Stomach (tissue), 9 donors: ENCODE data around the gene POTEF. TPM values are rescaled to one million over a fixed set of nuclear protein-coding genes. Genes with fewer than 3 reads are reported as not detected.
"Not testable (repeated sequence)": the region's sequence is repeated elsewhere in the genome, so short reads cannot be mapped to it uniquely, and the experiment has no call there.

ENCODE experiments used
- DNase-seq, 2 donors: peaks; one replicate each; pipeline versions ENCODE4 v3.0.0 to v3.0.0-alpha.2; 2013 to 2019
- H3K27ac ChIP-seq, 5 donors: fragments of 200-600 bp in 4 of 5; sonication (generic) in 4 of 5; one replicate each; pipeline ENCODE4 v1.5.1; 2013 to 2019; ENCODE audit warnings: mild to moderate bottlenecking in 1 of 5, moderate library complexity in 1 of 5
- H3K27me3 ChIP-seq, 3 donors: fragments of 200-600 bp; sonication (generic); one replicate each; pipeline ENCODE4 v1.5.1; 2017 to 2019; ENCODE audit warnings: mixed run types in 1 of 3
- H3K36me3 ChIP-seq, 4 donors: fragments of 200-600 bp; sonication (generic); 1 replicate in 3 of 4; 2 replicates in 1 of 4; pipeline ENCODE4 v1.5.1; 2016 to 2019
- H3K4me1 ChIP-seq, 4 donors: fragments of 200-600 bp; sonication (generic); one replicate each; pipeline ENCODE4 v1.5.1; 2016 to 2019
- H3K4me3 ChIP-seq, 4 donors: fragments of 200-600 bp; sonication (generic) in 3 of 4; one replicate each; pipeline ENCODE4 v1.5.1; 2016 to 2019; ENCODE audit warnings: mild to moderate bottlenecking in 1 of 4
- H3K9me3 ChIP-seq, 4 donors: fragments of 200-600 bp; sonication (generic); one replicate each; pipeline ENCODE4 v1.5.1; 2016 to 2019
- WGBS, 5 donors: extraction: QIAGEN DNeasy Blood & Tissue Kit in 3 of 5; methylation state at CpG; one replicate each; pipeline versions ENCODE4 v1.1.5 to v1.1.7; 2013 to 2018; 5-methylcytosine and 5-hydroxymethylcytosine counted together
- intact Hi-C: fragments of 100-400 bp; cut with DNase I; formaldehyde crosslinking; loops from one replicate; pipeline ENCODE4 v1.15.1; 2023; ENCODE audit warnings: low total_unique reads
- polyA plus RNA-seq, 3 donors: library from polyadenylated mRNA; stranded (reverse); fragments of 200-250 nt; gene quantifications; one replicate each; pipeline ENCODE4 v1.2.3, GENCODE V29; 2013
- total RNA-seq, 5 donors: library from RNA; depleted of rRNA; stranded (reverse); fragments of >200 nt; gene quantifications; one replicate each; pipeline versions ENCODE4 v1.1.0 to v1.2.3, GENCODE V29; 2014 to 2016
- donor health status: healthy with polysubstance abuse.
- donor health status: Bipolar disorder and iron deficiency.
- donor health status: healthy.

Gene POTEF
- total and polyA plus RNA-seq, 8 donors, result 0.18 TPM; not detected in 7

DNA sequence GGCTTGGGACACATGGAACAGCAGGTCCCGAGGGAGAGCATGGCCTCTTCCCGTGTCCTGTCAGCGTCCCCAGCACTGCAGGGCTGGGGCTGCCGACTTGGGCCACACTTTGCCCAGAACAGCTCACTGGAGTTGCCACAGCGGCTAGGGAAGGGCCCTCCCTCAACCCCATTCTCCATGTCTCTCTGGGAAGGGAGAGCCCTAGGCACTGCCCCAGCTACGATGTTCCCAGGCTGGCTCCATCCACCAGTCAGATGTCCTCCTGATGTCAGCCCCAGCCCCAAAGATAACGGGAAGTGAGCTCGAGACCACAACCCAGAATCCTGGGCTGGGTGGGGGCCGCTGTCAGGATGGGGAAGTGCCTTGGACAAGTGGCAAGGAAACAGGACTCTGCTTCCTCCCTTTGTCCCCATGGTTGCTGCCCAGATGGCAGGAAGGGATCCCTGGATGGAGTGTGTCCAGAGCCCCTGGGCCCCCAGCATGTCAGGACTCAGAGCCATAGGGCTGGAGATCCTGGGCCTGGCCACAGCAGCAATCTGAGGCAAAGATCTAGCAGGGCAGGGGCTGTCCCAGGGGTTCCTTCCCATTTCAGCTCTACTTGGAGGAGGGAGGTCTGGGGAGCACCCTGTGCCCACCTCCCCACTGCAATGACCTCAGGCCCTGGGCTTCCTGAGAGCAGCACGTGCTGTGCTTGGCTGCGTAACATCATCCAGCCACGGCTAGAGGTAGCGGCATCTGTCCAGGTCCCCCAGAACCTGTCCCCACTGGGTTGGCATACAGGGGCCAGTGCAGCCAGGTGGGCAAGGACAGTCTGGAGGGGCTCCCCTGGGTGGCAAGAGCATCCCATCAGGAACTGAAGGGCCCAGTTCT is 13.6 kb upstream of the POTEF start:
- H3K27me3 ChIP-seq, result peaks cover 0 to 39% (median 0%) of the 10 kb centered on the region in 3 donors
- H3K36me3 ChIP-seq, intact Hi-C loops, DNase-seq, H3K27ac ChIP-seq, H3K9me3 ChIP-seq, H3K4me3 ChIP-seq: not testable (repeated sequence)
- H3K4me1 ChIP-seq, result peaks cover 0 to 20% (median 6%) of the 10 kb centered on the region in 4 donors
- 86 to 90% (median 86%) methylated on average over 9 to 13 of the region's 13 CpGs for WGBS, 5 donors

GRCh38 chr2:130141645-130142370 is 12.8 kb upstream of the POTEF start:
- H3K4me3 ChIP-seq, H3K9me3 ChIP-seq, intact Hi-C loops, DNase-seq, H3K27ac ChIP-seq, H3K36me3 ChIP-seq: not testable (repeated sequence)
- WGBS, 5 donors, result 85 to 93% (median 89%) methylated on average over 10 to 17 of the region's 22 CpGs; no CpG with 5 or more reads in 1 of the 5 donors
- Histone ChIP-seq H3K27me3 (peaks cover 0 to 39% (median 0%) of the 10 kb centered on the region in 3 donors), H3K4me1 (peaks cover 0 to 20% (median 6%) of the 10 kb centered on the region in 4 donors)

DNA sequence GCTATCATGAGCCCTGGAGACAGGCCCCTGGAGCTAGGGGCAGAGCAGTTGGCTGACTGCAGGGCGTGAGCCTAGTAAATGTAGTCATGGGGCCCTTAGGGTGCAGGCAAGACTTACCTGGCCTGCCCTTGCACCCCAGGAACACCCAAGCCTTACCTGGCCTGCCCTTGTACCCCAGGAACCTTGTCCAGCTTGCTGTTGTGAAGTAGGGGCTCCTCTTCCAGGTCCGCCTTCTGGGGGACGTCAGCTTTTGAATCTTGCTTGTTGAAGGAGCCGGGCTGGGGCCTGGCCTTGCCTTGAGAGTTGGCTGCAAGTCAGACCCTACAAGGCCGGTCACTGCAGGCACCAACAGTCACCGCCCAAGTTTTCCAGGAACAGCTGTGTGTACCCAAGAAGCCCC is 12.0 kb upstream of the POTEF start:
- H3K36me3 ChIP-seq, H3K9me3 ChIP-seq, intact Hi-C loops, H3K4me3 ChIP-seq, H3K27ac ChIP-seq, DNase-seq: not testable (repeated sequence)
- 93 to 98% (median 97%) methylated on average over 3 to 4 of the region's 6 CpGs; no CpG with 5 or more reads in 1 of the 5 donors for WGBS, 5 donors
- Histone ChIP-seq H3K4me1 (peaks cover 0 to 20% (median 6%) of the 10 kb centered on the region in 4 donors), H3K27me3 (peaks cover 0 to 32% (median 0%) of the 10 kb centered on the region in 3 donors)

- H3K4me3 ChIP-seq, intact Hi-C loops, H3K27ac ChIP-seq, H3K9me3 ChIP-seq, H3K36me3 ChIP-seq, DNase-seq: not testable (repeated sequence)
- H3K27me3 ChIP-seq, result peaks cover 0 to 34% (median 0%) of the 10 kb centered on the region in 3 donors
- 80 to 88% (median 85%) methylated on average over 3 to 7 of the region's 7 CpGs for WGBS, 5 donors
- peaks cover 0 to 20% (median 6%) of the 10 kb centered on the region in 4 donors for H3K4me1 ChIP-seq
These were observed 11.5 kb upstream of the POTEF start for GRCh38 chr2:130140516-130140915.

- 65 to 81% (median 77%) methylated on average over 4 to 26 of the region's 30 CpGs for WGBS, 5 donors
- H3K4me3 ChIP-seq, DNase-seq, H3K36me3 ChIP-seq, H3K9me3 ChIP-seq, H3K27ac ChIP-seq, intact Hi-C loops: not testable (repeated sequence)
- Histone ChIP-seq H3K4me1 (peaks cover 0 to 11% (median 4%) of the 10 kb centered on the region in 4 donors), H3K27me3 (peaks cover 0 to 26% (median 0%) of the 10 kb centered on the region in 3 donors)
These were observed 10.6 kb upstream of the POTEF start for GRCh38 chr2:130139331-130140280.

DNA sequence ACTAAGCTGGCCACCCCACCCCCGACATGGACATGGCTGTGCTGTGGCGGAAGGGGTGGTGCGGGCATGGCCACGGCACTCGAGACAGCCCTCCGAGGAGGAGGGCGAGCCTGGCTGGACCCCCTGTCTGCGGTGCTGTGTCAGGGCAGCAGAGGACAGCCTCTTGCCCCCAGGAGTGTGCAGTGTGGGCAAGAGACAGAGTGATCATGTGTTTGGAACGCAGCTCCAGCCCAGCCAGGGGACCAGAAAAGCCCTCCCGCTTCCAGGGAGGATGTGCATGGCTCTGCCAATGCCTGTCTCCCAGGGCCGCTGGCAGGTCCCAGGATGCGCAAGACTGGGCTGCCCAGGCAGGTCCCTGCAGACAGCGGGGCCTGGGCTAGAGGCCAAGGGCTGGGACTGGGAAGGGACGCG is 9.8 kb upstream of the POTEF start:
- H3K4me3 ChIP-seq, DNase-seq, H3K4me1 ChIP-seq, H3K9me3 ChIP-seq, intact Hi-C loops, H3K36me3 ChIP-seq, H3K27ac ChIP-seq: not testable (repeated sequence)
- WGBS, 5 donors, result 70 to 90% (median 76%) methylated on average over 9 to 15 of the region's 15 CpGs
- peaks cover 0 to 19% (median 0%) of the 10 kb centered on the region in 3 donors for H3K27me3 ChIP-seq

GRCh38 chr2:130138326-130138725 is 9.3 kb upstream of the POTEF start:
- H3K9me3 ChIP-seq, DNase-seq, H3K36me3 ChIP-seq, intact Hi-C loops, H3K27ac ChIP-seq, H3K4me3 ChIP-seq, H3K4me1 ChIP-seq: not testable (repeated sequence)
- peaks cover 0 to 14% (median 0%) of the 10 kb centered on the region in 3 donors for H3K27me3 ChIP-seq
- WGBS, 5 donors, result 73 to 94% (median 88%) methylated on average over 4 to 10 of the region's 13 CpGs

- H3K36me3 ChIP-seq, DNase-seq, H3K4me1 ChIP-seq, H3K9me3 ChIP-seq, intact Hi-C loops, H3K27me3 ChIP-seq, H3K4me3 ChIP-seq, H3K27ac ChIP-seq: not testable (repeated sequence)
- 65 to 83% (median 75%) methylated on average over 2 to 4 of the region's 5 CpGs for WGBS, 5 donors
These were observed 8.1 kb upstream of the POTEF start for GRCh38 chr2:130137118-130137517.

- DNase-seq, H3K27me3 ChIP-seq, H3K36me3 ChIP-seq, H3K27ac ChIP-seq, H3K4me3 ChIP-seq, intact Hi-C loops, H3K4me1 ChIP-seq, H3K9me3 ChIP-seq: not testable (repeated sequence)
- WGBS, 5 donors, result 72 to 93% (median 84%) methylated on average over 3 to 9 of the region's 10 CpGs; no CpG with 5 or more reads in 1 of the 5 donors
These were observed 7.5 kb upstream of the POTEF start for GRCh38 chr2:130136546-130136945.
